Measurements from ENCODE around the gene TMEM143.

- no peak for TF ChIP-seq POLR2A (IDR thresholded peaks at IDR 0.05)
- TF ChIP-seq CTCF (IDR thresholded peaks at IDR 0.05 in 8 of 11, conservative IDR thresholded peaks at IDR 0.05 in 3 of 11): no peak
Observed at GRCh38 chr19:48338253-48338755, 25.4 kb downstream of the TMEM143 start.
